ENCODE results near the gene DEAF1.
A peak's percentile ranks its signal among the peaks of the same experiment; 100 is the strongest.
"Not testable (repeated sequence)": the region's sequence is repeated elsewhere in the genome, so short reads cannot be mapped to it uniquely, and the experiment has no call there.

The DEAF1 gene, protein sequence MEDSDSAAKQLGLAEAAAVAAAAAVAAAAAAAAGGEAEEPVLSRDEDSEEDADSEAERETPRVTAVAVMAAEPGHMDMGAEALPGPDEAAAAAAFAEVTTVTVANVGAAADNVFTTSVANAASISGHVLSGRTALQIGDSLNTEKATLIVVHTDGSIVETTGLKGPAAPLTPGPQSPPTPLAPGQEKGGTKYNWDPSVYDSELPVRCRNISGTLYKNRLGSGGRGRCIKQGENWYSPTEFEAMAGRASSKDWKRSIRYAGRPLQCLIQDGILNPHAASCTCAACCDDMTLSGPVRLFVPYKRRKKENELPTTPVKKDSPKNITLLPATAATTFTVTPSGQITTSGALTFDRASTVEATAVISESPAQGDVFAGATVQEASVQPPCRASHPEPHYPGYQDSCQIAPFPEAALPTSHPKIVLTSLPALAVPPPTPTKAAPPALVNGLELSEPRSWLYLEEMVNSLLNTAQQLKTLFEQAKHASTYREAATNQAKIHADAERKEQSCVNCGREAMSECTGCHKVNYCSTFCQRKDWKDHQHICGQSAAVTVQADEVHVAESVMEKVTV

DNA sequence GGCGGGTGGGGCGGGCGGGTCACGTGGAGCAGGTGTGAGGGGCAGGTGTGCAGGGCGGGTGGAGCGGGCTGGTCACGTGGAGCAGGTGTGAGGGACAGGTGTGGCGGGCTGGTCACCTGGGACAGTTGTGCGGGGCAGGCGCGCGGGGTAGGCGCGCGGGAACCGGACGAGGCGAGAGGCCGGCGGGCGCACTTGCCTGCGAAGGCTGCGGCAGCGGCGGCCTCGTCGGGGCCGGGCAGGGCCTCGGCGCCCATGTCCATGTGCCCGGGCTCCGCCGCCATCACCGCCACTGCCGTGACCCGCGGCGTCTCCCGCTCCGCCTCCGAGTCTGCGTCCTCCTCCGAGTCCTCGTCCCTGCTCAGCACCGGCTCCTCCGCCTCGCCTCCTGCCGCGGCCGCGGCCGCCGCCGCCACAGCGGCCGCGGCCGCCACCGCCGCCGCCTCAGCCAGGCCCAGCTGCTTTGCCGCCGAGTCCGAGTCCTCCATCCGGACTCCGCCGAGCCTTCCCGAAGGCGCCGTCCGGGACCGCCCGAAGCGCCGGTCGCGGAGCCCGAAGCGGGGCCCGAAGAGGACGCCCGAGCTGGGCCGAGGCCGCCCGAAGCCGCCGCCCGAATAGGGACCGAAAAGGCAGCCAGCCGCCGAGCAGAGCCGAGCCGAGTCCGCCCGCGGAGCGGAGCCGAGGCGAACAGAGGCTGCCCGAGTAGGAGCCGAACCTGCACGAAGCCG is at the start of gene DEAF1:
Gene DEAF1 (minus strand): TSS at position 660 of the 725 bp plus-strand sequence. CDS start 175 bp downstream, at position 485.
- peak; percentile 96 for DNase-seq (ENCODE audit: low read depth, low spot score)

DNA sequence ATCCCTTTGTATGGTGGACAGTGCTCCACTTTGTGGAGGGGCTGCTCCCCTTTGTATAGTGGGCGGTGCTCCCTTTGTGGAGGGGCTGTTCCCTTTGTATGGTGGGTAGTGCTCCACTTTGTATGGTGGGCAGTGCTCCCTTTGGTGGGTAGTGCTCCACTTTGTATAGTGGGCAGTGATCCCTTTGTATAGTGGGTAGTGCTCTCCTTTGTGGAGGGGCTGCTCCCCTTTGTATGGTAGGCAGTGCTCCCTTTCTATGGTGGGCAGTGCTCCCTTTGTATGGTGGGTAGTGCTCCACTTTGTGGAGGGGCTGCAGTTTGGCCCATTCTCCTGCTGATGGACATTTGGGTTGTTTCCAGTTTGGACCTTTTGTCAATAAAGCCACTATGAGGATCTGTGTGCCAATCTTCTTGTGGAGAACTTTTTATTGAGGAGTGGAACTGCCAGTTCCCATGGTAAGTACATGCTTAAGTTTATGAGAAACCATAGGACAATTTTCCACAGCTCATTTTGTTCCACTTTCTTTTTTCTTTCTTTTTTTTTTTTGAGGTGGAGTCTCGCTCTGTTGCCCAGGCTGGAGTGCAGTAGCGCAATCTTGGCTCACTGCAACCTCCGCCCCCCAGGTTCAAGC is 47.7 kb upstream of the DEAF1 start:
- DNase-seq (ENCODE audit: low read depth, low spot score), result no peak

DNA sequence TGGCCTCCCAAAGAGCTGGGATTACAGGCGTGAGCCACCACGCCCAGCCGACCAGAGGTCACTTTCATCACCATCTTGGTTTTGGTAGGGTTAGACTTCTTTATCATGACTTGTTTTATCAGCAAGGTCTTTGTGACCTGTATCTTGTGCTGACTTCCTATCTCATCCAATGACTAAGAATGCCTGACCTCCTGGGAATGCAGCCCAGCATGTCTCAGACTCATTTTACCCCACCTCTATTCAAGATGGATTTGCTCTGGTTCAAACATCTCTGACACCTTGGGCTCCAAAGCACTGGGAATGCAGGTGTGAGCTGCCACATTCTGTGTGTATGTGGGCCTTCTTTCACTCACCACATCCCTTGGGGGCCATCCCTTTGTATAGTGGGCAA is 47.1 kb upstream of the DEAF1 start:
- no peak for DNase-seq (ENCODE audit: low read depth, low spot score)

DNA sequence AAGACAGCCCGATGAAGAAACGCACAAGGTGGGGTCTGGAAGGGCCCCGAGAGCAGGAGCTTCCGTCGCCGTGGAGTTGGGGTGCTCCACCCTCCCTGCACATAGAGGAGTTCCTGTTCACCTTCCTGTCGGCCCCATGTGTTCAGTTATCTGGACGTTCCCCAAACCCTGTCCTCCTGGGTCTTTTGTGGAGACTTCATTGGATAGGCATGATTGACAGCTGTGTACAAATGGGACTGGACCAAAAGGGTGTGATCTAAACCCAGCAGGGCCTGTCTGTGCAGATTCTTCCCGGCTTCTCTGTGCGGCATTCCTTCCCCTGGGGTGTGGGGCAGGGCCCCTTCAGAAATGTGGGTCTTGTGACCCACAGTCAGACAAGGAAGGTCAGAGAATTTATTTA is 42.9 kb upstream of the DEAF1 start:
- DNase-seq (ENCODE audit: low read depth, low spot score), result not testable (repeated sequence)

DNA sequence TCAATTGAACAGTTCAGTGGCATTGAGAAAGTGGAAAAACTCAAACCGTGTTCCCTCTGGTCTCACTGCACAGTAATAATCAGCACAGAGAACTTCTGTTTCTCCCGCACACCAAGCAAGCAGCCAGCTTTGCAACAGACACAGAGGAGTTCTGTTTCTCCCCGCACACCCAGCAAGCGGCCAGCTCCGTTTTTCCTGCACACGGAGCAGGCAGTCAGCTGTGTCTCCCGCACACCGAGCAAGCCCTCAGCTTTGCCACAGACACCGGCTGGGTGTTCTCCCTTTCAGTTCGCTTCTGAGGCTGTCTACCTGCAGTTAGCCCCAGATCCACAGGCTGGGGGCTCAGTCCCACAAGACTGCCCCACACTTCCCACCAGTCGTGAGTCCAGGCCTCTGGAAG is 42.3 kb upstream of the DEAF1 start:
- DNase-seq (ENCODE audit: low read depth, low spot score), result no peak

DNA sequence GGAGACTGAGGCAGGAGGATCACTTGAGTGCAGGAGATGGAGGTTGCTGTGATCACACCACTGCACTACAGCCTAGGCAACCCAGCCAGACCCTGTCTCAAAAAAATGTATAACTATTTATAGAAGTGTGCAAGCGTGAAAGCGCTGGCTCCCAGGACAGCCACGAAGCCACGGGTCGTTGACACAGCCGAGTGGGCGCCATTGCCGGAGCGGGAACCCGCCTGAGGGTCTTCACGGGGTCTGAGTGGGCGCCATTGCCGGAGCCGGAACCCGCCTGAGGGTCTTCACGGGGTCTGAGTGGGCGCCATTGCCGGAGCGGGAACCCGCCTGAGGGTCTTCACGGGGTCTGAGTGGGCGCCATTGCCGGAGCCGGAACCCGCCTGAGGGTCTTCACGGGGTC is 39.5 kb upstream of the DEAF1 start:
- not testable (repeated sequence) for DNase-seq (ENCODE audit: low read depth, low spot score)

DNA sequence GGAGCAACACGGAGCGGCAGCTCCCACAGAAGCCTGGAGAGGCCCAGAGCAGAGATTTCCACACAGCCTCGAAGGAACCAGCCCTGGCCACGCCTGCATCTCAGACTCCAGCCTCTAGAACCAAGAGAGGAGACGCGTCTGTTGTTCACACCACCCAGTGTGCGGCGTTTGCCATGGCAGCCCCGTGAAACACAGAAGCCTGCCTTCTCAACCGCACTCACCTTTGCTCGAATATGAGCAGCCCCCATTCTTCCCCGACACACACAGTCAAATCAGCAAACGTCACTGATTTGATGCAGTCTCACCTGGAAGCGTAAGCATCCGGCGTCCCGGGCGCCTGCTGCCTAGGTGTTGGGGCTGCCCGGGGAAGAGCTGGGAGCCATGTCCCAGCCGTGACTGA is 38.0 kb upstream of the DEAF1 start:
- DNase-seq (ENCODE audit: low read depth, low spot score), result no peak

DNA sequence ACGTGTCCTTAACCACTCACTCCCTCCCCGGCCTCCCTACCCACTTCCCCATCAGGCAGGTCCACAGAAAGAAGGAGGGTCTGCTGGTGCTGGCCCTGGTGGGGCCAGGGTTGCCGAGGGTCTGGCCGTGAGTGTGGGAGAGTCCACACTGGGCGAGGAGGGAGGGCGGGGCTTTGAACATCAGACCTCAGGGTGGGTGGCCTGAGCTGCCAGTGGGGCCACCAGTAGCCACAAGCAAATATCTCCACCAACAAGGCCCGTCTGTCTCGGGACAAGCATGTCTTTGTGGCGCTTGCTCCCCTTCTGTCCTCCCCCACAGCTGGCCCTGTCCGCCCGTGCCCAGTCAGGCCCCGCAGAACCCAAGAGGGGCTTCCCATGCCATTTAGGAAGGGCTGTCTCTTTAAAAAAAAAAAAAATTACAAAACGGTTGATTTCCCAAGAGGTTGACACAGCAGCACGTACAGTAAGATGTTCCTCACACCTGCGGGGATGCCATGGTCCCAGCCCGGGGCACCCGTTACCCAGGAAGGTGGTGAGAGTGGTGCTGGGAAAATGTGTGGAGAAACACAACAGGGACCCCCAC is 34.6 kb upstream of the DEAF1 start:
- no peak for DNase-seq (ENCODE audit: low read depth, low spot score)

DNA sequence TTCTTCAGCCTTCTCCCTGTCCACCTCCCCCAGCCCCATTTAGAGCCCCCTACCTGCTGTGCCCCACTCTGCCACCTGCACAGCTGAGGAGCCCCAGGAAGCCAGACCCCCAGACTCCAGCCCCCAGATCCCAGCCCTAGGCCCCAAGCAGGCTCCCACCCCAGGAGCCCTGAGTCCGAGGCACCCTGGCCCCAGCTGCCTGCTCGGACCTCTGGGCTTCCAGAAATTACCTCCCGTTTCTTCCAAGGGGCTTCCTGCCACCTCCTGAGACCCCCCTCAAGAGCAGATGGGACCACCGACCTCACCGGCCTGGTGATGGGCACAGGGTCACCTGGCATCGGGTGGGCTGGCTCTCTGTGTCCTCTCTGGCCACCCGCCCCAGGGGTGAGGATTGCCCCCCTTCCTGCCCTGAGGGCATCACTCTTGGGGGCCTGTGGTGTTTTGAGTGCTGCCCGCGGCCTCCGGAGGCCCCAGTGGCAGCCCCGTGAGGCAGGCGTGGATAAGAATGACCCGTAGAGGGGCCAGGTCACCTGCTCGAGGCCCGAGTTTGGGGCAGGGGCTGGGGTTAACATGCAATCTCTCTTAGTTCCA is 34.0 kb upstream of the DEAF1 start:
- no peak for DNase-seq (ENCODE audit: low read depth, low spot score)

DNA sequence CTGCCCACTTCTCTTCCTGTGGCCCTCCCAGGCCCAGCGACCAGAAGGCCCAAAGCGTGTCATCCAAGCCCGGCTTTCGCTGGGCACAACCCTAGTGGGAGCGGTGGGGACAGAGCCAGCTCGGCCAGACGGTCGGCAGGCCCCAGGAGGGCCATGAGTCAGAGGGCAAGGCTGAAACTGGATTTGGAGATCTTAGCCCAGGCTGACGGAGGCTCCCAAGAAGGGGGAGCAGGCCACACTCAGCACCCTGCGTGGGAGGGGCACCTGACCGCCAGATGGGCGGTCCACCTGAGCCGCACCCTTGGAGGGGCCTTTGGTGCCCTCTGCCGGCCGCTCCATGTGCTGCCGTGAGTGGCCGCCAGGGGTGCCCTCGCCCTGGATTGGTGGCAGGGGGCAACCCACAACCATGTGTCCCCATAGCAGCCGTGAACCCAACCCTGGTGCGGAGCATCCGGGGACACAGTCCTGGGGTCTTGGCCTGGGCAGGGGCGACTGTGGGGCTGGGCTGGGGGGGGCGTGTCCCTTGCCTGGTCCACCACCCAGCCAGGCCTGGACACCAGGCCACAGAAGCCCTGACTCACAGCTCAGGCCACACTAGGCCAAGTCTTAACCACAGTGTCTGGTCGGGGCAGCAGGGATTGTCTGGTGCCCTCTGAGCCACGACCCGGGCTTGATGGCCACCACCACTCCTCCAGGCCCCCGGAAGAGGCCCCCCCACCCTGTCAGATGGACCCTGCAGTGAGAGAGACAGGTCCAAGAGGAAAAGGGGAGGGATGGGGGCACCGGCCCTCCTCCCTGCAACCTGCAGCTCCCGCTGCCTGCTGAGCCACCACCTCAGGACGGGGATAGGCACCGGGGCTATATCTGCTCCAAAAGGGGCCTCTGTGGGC is 33.1 kb upstream of the DEAF1 start:
- no peak for DNase-seq (ENCODE audit: low read depth, low spot score)

DNA sequence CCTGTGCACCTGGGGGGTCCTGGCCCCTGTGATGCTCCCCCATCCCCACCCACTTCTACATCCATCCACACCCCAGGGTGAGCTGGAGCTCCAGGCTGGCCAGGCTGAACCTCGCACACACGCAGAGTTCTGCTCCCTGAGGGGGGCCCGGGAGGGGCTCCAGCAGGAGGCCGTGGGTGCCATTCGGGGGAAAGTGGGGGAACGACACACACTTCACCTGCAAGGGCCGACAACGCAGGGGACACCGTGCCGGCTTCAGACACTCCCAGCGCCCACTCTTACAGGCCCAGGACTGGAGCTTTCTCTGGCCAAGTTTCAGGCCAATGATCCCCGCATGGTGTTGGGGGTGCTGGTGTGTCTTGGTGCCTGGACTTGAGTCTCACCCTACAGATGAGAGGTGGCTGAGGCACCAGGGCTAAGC is 32.3 kb upstream of the DEAF1 start:
- no peak for DNase-seq (ENCODE audit: low read depth, low spot score)

DNA sequence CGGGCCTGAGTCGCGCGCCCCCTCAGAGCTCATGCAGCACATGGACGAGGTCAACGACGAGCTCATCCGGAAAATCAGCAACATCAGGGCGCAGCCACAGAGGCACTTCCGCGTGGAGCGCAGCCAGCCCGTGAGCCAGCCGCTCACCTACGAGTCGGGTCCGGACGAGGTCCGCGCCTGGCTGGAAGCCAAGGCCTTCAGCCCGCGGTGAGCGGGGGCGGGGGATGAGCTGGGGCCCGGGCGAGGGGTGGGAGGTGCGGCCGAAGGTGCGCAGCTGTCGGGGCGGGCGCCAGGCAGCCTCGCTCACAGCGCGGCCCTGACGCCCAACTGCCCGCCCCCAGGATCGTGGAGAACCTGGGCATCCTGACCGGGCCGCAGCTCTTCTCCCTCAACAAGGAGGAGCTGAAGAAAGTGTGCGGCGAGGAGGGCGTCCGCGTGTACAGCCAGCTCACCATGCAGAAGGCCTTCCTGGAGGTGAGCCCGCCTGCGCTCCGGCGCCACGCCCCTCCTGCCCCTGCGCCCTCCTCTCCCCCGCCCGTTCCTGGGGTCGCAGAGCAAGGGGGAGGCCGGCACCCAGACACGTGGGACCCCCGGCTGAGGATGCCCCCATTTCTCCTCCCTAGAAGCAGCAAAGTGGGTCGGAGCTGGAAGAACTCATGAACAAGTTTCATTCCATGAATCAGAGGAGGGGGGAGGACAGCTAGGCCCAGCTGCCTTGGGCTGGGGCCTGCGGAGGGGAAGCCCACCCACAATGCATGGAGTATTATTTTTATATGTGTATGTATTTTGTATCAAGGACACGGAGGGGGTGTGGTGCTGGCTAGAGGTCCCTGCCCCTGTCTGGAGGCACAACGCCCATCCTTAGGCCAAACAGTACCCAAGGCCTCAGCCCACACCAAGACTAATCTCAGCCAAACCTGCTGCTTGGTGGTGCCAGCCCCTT is 31.5 kb upstream of the DEAF1 start:
- no peak for DNase-seq (ENCODE audit: low read depth, low spot score)

DNA sequence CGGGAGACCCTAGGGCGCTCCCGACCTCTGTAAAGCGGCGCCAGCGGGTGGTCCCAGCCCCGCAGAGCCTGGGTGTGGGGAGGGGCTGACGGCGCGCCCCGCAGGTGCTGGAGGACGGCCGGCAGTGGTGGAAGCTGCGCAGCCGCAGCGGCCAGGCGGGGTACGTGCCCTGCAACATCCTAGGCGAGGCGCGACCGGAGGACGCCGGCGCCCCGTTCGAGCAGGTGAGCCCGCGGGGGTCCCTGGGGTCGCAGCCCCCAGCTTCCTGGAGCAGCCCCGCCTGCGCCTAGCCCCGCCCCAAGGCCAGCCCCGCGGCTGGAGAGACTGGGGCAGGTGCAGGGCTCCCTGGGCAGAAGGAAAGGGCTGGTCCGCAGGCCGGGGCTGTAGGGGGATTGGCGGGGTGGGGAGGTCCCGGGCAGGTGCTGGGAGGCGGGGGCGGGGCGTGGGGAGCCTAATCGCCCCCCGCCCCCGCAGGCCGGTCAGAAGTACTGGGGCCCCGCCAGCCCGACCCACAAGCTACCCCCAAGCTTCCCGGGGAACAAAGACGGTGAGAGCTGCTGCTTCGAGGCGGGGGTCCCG is 30.7 kb upstream of the DEAF1 start:
- DNase-seq (ENCODE audit: low read depth, low spot score), result no peak

DNA sequence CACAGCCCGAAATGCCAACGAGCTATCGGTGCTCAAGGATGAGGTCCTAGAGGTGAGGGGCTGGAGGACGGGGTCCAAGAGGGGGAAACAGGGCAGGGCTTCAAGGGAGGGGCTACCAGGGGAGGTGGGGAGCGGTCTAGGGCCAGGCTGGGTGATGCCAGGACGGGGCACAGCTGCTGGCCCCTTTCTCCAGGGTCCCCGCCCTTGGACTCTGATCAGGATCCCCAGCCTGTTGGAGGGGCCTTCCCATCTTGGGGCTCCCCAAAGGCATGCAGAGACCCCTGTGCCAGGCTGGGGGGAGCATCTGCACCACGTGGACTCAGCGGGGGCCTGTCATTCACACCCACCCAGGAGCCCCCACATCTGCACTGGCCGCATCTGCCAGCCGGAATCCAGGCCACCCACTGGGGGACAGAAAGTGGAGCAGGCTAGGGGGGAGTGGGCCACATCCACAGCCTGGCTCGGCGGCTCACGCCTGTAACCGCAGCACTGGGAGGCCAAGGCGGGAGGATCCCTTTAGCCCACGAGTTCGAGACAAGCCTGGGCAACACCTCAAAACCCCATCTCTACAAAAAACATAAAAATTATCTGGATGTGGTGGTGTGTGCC is 29.9 kb upstream of the DEAF1 start:
- no peak for DNase-seq (ENCODE audit: low read depth, low spot score)

DNA sequence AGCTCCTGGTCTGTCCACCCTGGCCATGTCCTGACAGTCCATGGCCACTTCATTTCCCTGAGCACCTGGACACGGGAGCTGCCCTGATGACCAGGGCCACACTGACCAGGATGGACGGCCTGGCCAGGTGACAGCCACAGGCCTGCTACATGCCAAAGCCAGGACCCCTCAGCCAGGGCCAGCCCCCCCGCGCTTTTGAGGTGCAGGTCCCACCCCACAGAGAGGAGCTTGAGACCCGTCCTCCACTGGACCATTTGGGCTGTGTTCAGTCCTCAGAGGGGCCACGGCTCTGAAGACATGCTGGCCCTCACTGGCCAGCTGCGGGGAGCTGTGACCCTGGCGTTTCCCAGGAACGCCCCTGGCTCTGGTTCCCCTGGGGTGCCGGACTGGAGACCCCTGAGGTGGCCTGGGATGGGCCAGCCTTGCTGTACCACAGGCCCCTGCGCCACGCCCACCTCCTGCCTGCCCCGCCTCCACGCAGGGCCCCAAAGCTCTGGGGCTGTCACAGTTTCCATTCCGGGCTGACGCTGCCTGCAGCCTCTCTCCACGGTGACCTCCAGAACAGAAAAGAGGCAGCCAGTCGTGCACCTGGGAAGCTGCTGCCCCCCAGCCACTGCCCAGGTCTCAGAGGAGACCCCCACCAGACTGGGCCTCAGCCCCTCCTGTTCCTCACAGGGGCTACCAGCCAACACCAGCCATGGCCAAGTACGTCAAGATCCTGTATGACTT is 29.2 kb upstream of the DEAF1 start:
- DNase-seq (ENCODE audit: low read depth, low spot score), result no peak

DNA sequence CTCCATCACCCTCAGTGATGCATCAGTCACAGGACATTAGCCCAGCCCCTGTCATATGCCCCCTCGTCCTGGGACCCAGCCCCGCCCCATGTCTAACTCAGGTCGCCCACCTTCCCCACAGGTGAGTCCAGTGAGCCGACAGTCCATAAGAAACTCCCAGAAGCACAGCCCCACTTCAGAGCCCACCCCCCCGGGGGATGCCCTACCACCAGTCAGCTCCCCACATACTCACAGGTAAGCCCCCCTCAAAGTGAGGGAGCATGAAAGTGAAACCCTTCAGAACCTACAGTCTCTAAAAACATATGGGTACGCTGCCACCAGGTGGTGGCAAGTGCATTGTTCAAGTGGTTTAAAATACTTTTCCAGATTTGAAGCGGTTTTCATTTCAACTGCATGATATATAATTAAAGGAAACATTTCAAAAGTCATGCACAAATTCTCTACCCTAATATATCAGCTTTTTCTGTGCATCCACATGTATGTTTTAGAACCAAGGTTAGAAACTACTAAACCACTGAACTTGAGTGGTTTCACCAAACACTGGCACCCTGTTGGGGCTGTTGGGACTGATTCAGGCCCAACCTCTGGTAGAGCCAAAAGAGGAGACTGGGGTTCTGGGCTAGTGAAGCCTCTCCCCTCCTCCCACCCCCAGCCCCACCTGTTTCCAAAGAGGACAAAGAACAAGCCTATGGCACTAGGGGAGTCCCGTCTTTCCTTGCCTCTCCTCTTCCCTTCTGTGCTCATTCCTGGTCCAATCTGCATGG is 28.3 kb upstream of the DEAF1 start:
- DNase-seq (ENCODE audit: low read depth, low spot score), result no peak

DNA sequence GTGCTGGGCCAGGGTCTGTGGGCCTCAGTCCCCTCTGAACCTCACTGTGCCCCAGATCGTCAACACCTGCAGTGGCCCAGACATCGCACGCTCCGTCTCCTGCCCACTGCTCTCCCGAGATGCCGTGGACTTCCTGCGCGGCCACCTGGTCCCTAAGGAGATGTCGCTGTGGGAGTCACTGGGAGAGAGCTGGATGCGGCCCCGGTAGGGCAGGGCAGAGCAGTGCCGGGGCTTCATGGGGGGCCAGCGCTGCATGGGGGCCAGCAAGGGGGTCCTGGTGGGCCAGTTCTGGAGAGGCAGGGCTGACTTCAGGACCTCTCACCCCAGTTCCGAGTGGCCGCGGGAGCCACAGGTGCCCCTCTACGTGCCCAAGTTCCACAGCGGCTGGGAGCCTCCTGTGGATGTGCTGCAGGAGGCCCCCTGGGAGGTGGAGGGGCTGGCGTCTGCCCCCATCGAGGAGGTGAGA is 27.4 kb upstream of the DEAF1 start:
- DNase-seq (ENCODE audit: low read depth, low spot score), result no peak
